GM18861 (cell line): ENCODE data around the gene CCDC192.
A peak's percentile ranks its signal among the peaks of the same experiment; 100 is the strongest.
"Not testable (repeated sequence)": the region's sequence is repeated elsewhere in the genome, so short reads cannot be mapped to it uniquely, and the experiment has no call there.

Source experiments
- ATAC-seq: cut with Tn5 transposase; IDR thresholded peaks from one replicate; pipeline ENCODE4 v1.9.1; 2021; ENCODE audit not compliant: unreplicated experiment

The CCDC192 gene

GRCh38 chr5:127839496-127840197, 136.5 kb downstream of the CCDC192 start:
- peak; percentile 59 for ATAC-seq

- peak; percentile 79 for ATAC-seq
These were observed 137.0 kb downstream of the CCDC192 start for GRCh38 chr5:127840198-127840524.

- no peak for ATAC-seq
These were observed 137.6 kb downstream of the CCDC192 start for GRCh38 chr5:127840809-127841208.

DNA sequence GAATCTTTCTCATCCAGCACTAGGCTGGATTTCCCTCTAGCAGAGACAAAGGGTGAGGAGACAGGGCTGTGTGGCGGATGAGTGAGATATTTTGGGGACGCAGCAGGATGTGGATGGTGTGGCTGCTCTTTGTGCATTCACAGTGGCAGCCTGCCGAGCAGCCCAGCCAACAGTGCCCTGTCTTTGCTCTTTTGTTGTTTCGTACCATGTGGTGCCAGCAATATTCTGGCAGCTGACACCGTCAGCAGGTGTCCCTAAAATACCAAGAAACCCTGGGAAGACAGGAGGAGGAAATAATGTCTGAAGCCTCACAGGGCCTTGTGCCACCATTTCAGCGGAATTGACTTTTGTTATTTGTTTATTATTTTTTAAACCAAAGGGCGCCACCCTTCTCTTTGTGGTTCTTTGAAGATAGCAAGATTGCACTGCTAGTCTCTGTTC, 141.4 kb downstream of the CCDC192 start:
- no peak for ATAC-seq

- no peak for ATAC-seq
These were observed 143.7 kb downstream of the CCDC192 start for GRCh38 chr5:127846884-127847283.

GRCh38 chr5:127847641-127848040, 144.4 kb downstream of the CCDC192 start:
- ATAC-seq = not testable (repeated sequence)

DNA sequence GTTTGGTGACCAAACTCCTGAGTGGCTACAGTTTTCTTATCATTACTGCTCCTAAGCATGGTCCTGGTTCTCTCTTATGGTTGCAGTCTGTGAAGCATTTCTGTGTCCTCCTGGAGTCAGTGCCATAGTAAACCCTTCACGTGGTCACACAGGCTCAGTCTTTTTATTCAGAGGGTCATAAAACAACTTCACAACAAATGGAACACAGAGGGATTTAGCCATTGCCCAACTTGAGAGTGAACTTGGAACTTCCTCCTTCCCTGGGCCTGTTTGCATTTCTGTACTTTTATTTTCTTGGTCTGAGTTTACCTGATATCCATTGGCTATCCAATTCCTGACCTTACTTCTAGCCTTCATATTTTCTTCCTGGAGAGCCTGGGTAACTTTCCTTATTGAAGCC, 144.9 kb downstream of the CCDC192 start:
- no peak for ATAC-seq

GRCh38 chr5:127849408-127849807, 146.2 kb downstream of the CCDC192 start:
- peak; percentile 74 for ATAC-seq

GRCh38 chr5:127849891-127850290, 146.7 kb downstream of the CCDC192 start:
- ATAC-seq = no peak

- ATAC-seq = no peak
These were observed 148.8 kb downstream of the CCDC192 start for GRCh38 chr5:127851964-127852363.

- no peak for ATAC-seq
These were observed 151.3 kb downstream of the CCDC192 start for GRCh38 chr5:127854520-127854919.

- ATAC-seq = peak; percentile 93
These were observed 153.1 kb downstream of the CCDC192 start for GRCh38 chr5:127856292-127856691.

- ATAC-seq = no peak
These were observed 155.1 kb downstream of the CCDC192 start for GRCh38 chr5:127858116-127858784.

DNA sequence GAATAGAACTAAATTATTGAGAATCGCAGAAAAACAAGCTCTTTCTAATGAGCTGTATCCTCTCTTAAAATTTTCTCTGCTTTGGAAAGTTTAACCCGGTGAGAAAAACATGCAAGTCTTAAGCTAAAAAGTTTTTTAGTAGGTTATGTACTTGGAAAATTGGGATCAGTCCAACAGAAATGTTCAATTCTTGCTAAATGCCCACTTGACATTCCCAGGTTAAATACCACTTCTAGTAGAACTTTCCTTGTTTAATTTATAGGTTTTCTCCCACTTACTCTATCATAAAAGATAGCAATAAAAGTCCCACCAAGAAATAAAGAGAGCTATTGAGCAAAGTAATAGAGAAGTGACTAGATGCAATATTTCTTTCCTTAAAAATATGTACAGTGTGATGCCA, 157.1 kb downstream of the CCDC192 start:
- no peak for ATAC-seq

- ATAC-seq = no peak
These were observed 160.0 kb downstream of the CCDC192 start for GRCh38 chr5:127863161-127863560.

DNA sequence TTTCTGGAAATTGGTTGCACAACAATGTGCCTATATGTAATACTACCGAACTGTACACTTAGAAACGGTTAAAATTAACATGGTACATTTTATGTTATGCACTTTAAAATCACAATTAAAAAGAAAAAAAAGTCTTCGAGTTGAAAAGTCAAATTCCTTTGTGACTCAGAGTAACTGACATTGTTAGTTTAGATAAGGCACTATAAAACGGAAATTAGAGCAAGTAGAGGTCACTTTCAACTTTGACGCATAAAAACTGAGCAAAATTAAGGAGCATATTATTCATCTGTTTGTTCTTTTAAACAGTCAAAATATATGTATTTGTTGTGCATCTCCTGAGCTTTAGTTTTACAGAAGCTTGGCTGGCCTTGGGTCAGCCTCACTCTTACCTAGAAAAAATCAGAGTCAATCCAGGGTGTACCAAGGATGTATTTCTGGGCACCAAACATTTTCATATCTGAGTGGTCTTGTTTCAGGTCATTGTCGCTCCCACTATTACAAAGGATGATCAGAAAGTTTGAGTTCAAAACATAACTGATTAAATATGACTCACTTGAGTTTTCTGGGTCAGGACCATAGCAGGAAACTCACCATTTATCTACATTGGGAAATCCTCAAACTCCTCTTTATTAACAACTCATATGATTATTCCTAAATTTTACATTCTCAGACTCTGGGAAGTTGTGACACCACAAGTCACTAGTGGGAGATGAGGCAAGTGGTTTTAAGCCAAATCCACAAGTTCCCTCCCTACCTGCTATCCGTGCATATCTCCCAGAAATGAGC, 160.6 kb downstream of the CCDC192 start:
- ATAC-seq = no peak

GRCh38 chr5:127864511-127864910, 161.3 kb downstream of the CCDC192 start:
- no peak for ATAC-seq

DNA sequence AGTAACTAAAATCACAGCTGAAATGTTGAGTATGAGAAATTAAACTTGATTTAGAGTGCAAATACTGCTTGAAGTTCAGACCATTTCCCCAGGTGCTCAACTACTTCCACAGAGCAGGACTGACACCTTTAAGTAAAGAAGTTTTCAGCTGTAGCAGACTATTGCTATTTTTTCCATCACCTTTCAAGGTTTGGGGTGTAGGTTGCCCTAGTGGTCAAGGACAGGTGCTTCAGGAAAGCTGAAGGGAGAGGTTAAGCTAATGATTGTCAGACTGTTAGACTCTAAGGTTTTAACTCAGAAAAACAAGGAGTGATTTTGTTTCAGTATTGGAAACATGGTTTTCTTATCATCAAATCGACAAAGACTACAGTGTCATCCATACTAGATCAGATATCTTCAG, 162.1 kb downstream of the CCDC192 start:
- peak; percentile 54 for ATAC-seq

DNA sequence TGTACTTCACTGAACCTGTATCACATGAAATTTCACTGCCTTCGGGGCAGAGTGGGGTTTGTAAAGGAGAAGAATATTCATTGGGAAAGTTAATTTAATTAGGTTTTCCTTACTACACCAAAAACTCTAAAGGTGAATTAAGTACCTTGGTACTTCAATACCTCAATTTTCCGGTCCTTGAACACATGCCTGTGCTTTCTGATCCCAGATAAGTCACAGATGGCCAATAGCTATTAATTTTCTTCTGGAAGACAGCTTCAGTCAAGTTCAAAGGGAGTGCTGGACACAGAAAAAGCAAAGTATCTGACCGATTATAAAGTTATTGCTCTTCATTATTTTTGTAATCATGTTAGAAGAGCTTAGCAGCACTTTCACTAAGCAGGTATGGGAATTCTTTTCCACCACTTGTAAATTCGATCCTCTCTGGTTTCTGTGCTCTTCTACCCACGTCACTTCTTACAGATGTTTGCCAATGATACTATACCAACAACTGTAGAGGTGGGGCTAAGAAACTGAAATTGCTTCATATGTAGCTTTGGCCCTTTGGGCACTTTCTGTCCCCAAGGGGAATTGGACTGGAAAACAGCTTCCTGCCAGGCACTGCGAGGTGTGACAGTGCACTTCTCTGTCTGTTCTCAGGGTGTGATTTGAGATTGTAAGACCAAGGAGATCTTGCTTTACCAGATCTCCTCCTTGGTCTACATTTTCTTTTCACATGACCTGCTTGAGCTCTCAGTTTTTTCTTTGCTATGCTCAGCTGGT, 164.0 kb downstream of the CCDC192 start:
- ATAC-seq = peak; percentile 69

DNA sequence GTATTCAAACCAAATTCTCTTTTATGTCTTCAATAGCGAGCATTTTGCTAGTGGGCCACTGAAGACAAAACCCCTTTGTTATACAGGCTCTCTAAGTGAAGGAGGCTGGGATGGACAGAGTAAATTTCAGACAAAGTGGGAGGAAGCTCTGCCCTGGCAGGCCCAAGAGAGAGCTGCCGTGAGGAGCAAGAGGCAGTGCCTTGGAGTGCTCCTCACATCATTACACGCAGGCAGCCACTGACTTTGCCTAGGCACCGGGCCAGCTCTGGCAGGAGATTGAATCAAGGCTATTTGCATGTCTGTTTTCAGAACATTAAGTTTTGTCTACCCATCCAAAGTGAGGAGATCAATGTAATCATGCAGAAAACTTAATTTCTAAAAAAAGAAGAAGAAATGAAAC, 167.7 kb downstream of the CCDC192 start:
- ATAC-seq = peak; percentile 36

GRCh38 chr5:127871503-127872153, 168.4 kb downstream of the CCDC192 start:
- no peak for ATAC-seq
